Right renal pelvis (tissue), 4 donors: ENCODE measurements around the gene PPM1J. TPM values are rescaled to one million over a fixed set of nuclear protein-coding genes. Genes with fewer than 3 reads are reported as not detected.

ENCODE experiments used
- DNase-seq, 4 donors: peaks; one replicate each; pipeline ENCODE4 v3.0.0-alpha.2; 2013; ENCODE audit warnings: low read depth in 4 of 4, low spot score in 3 of 4, missing footprints in 1 of 4
- polyA plus RNA-seq, 4 donors: library from polyadenylated mRNA; unstranded; fragments of 120-200 nt; gene quantifications; one replicate each; pipeline ENCODE4 v1.2.1, GENCODE V29; 2013; ENCODE audit not compliant: insufficient read length in 4 of 4

The PPM1J gene
- polyA plus RNA-seq, 4 donors, result 0.98 to 1.4 (median 1.3) TPM

GRCh38 chr1:112665857-112666256 is 49.3 kb downstream of the PPM1J start:
- DNase-seq, result no peak

Other genes starting within 250 kb of the PPM1J start
- 1 to 10 TPM; 2.4 to 5.3 (median 3.4) TPM for gene WNT2B, start 206.4 kb downstream of the PPM1J start, polyA plus RNA-seq
- 10 to 100 TPM; 24.0 to 31.2 (median 27.3) TPM for gene ST7L, start 96.2 kb downstream of the PPM1J start, polyA plus RNA-seq
- 100 to 1,000 TPM; 115 to 150 (median 140) TPM for gene CAPZA1, start 95.5 kb downstream of the PPM1J start, polyA plus RNA-seq
- gene MOV10, start 40.7 kb downstream of the PPM1J start, polyA plus RNA-seq, result 10 to 100 TPM; 65.8 to 74.1 (median 72.1) TPM
- gene RHOC, start 8.2 kb downstream of the PPM1J start, polyA plus RNA-seq, result 100 to 1,000 TPM; 219 to 262 (median 232) TPM
- 10 to 100 TPM; 59.9 to 64.4 (median 61.9) TPM for gene SLC16A1, start 240.9 kb upstream of the PPM1J start, polyA plus RNA-seq